Neural cell (in vitro differentiated cells): Measurements from ENCODE around the gene SLC25A13.

Experiments
- EZH2 ChIP-seq: fragments of 200-600, 300-800 bp; shearing (Covaris generic), sonication (generic); IDR thresholded peaks from 2 replicates; pipeline ENCODE4 v1.6.1; 2014; ENCODE audit warnings: antibody characterized with exemption, low read length, borderline replicate concordance, mild to moderate bottlenecking; ENCODE audit not compliant: insufficient read depth, poor library complexity, severe bottlenecking
- POLR2AphosphoS5 ChIP-seq: IDR thresholded peaks from 2 replicates; pipeline ENCODE4 v1.6.1; 2012
- TAF1 ChIP-seq: IDR thresholded peaks from 2 replicates; pipeline ENCODE4 v1.6.1; 2012; ENCODE audit warnings: low read depth
- TF ChIP-seq, protein P1 (sequence below): fragments of 450-650 bp; IDR thresholded peaks from 2 replicates; pipeline ENCODE4 v1.5.1; 2014; ENCODE audit warnings: antibody characterized with exemption, mild to moderate bottlenecking, moderate library complexity; ENCODE audit not compliant: poor library complexity, severe bottlenecking
- TF ChIP-seq, protein P2 (sequence below): IDR thresholded peaks from 2 replicates; pipeline ENCODE4 v1.6.1; 2012; ENCODE audit warnings: borderline replicate concordance

DNA sequence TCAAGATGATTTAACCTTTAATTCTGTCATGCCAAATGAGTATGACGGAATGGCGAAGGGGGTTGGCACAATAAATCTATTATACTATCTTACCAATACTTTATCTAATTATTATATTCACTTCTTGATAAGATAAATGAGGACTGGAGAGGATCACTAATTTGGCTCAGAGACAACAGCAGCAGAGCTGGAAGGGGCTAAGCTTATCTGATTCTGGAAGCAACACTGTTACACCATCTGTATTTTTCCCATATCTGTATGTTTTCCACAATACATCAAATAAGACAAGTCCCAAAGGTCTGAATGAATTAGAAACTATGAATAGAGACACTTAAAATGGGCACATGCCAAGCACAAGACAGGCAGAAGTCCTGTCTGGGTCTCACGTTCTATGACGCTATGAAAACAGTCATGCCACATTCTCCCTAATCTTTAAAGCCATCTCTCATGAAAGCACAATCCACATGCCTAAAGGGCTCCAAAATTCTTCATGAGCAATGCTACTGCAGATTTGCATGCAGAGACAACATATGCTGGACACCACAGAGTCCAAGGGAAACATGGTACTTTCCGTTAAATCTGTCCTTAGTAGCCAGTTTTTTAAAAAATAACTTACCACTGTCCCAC, 88.3 kb downstream of the SLC25A13 start:
- TF ChIP-seq, protein P1, sequence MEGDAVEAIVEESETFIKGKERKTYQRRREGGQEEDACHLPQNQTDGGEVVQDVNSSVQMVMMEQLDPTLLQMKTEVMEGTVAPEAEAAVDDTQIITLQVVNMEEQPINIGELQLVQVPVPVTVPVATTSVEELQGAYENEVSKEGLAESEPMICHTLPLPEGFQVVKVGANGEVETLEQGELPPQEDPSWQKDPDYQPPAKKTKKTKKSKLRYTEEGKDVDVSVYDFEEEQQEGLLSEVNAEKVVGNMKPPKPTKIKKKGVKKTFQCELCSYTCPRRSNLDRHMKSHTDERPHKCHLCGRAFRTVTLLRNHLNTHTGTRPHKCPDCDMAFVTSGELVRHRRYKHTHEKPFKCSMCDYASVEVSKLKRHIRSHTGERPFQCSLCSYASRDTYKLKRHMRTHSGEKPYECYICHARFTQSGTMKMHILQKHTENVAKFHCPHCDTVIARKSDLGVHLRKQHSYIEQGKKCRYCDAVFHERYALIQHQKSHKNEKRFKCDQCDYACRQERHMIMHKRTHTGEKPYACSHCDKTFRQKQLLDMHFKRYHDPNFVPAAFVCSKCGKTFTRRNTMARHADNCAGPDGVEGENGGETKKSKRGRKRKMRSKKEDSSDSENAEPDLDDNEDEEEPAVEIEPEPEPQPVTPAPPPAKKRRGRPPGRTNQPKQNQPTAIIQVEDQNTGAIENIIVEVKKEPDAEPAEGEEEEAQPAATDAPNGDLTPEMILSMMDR: no peak
- TF ChIP-seq TAF1 (no peak), EZH2 (no peak), POLR2AphosphoS5 (no peak)
- TF ChIP-seq, protein P2, sequence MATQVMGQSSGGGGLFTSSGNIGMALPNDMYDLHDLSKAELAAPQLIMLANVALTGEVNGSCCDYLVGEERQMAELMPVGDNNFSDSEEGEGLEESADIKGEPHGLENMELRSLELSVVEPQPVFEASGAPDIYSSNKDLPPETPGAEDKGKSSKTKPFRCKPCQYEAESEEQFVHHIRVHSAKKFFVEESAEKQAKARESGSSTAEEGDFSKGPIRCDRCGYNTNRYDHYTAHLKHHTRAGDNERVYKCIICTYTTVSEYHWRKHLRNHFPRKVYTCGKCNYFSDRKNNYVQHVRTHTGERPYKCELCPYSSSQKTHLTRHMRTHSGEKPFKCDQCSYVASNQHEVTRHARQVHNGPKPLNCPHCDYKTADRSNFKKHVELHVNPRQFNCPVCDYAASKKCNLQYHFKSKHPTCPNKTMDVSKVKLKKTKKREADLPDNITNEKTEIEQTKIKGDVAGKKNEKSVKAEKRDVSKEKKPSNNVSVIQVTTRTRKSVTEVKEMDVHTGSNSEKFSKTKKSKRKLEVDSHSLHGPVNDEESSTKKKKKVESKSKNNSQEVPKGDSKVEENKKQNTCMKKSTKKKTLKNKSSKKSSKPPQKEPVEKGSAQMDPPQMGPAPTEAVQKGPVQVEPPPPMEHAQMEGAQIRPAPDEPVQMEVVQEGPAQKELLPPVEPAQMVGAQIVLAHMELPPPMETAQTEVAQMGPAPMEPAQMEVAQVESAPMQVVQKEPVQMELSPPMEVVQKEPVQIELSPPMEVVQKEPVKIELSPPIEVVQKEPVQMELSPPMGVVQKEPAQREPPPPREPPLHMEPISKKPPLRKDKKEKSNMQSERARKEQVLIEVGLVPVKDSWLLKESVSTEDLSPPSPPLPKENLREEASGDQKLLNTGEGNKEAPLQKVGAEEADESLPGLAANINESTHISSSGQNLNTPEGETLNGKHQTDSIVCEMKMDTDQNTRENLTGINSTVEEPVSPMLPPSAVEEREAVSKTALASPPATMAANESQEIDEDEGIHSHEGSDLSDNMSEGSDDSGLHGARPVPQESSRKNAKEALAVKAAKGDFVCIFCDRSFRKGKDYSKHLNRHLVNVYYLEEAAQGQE: no peak
